ENCODE measurements around the gene STAC.
"Not testable (repeated sequence)": the region's sequence is repeated elsewhere in the genome, so short reads cannot be mapped to it uniquely, and the experiment has no call there.

Gene STAC

GRCh38 chr3:36558961-36559360 lies 178.7 kb downstream of the STAC start:
- no peak for TF ChIP-seq CTCF (IDR thresholded peaks at IDR 0.05; ENCODE audit: control insufficient read depth, extremely low read depth, insufficient read depth)
- DNase-seq (ENCODE audit: low read depth): no peak
- H3K4me3 ChIP-seq (ENCODE audit: low read depth, low read length): no peak overlapping the region

- no peak for TF ChIP-seq CTCF (IDR thresholded peaks at IDR 0.05; ENCODE audit: control insufficient read depth, extremely low read depth, insufficient read depth)
- no peak for DNase-seq (ENCODE audit: low read depth)
- no peak overlapping the region for H3K4me3 ChIP-seq (ENCODE audit: low read depth, low read length)
These were observed 180.4 kb downstream of the STAC start for GRCh38 chr3:36560685-36561084.

- DNase-seq (ENCODE audit: low read depth): no peak
- no peak for TF ChIP-seq CTCF (IDR thresholded peaks at IDR 0.05; ENCODE audit: control insufficient read depth, extremely low read depth, insufficient read depth)
- H3K4me3 ChIP-seq (ENCODE audit: low read depth, low read length): no peak overlapping the region
These were observed 181.3 kb downstream of the STAC start for GRCh38 chr3:36561601-36562000.

- TF ChIP-seq CTCF (IDR thresholded peaks at IDR 0.05; ENCODE audit: control insufficient read depth, extremely low read depth, insufficient read depth): no peak
- no peak for DNase-seq (ENCODE audit: low read depth)
- no peak overlapping the region for H3K4me3 ChIP-seq (ENCODE audit: low read depth, low read length)
These were observed 182.6 kb downstream of the STAC start for GRCh38 chr3:36562945-36563344.

- DNase-seq (ENCODE audit: low read depth): no peak
- H3K4me3 ChIP-seq (ENCODE audit: low read depth, low read length): no peak overlapping the region
- no peak for TF ChIP-seq CTCF (IDR thresholded peaks at IDR 0.05; ENCODE audit: control insufficient read depth, extremely low read depth, insufficient read depth)
These were observed 194.9 kb downstream of the STAC start for GRCh38 chr3:36575241-36575640.

- not testable (repeated sequence) for H3K4me3 ChIP-seq (ENCODE audit: low read depth, low read length); DNase-seq (ENCODE audit: low read depth)
These were observed 198.1 kb downstream of the STAC start for GRCh38 chr3:36578418-36578817.

- no peak for DNase-seq (ENCODE audit: low read depth)
- H3K4me3 ChIP-seq (ENCODE audit: low read depth, low read length): no peak overlapping the region
- TF ChIP-seq CTCF (IDR thresholded peaks at IDR 0.05; ENCODE audit: control insufficient read depth, extremely low read depth, insufficient read depth): no peak
These were observed 199.4 kb downstream of the STAC start for GRCh38 chr3:36579746-36580145.

- no peak for TF ChIP-seq CTCF (IDR thresholded peaks at IDR 0.05; ENCODE audit: control insufficient read depth, extremely low read depth, insufficient read depth)
- H3K4me3 ChIP-seq (ENCODE audit: low read depth, low read length): no peak overlapping the region
- DNase-seq (ENCODE audit: low read depth): no peak
These were observed 200.4 kb downstream of the STAC start for GRCh38 chr3:36580716-36581115.

Data from LNCaP clone FGC (cell line).